Calu3 (cell line): Measurements from ENCODE around the gene SMPD3. TPM values are rescaled to one million over a fixed set of nuclear protein-coding genes. Genes with fewer than 3 reads are reported as not detected.

Experiments
- BruUV-seq: library from RNA; stranded (reverse); fragments of 400-500 nt; replicated peaks from 2 replicates; lab custom pipeline; 2021; lab: Mats Ljungman, UMichigan
- CTCF ChIA-PET: fragments of 300-600 bp; sonication (Branson Sonifier 250); formaldehyde crosslinking; loops from one replicate; lab custom pipeline; 2022; ENCODE audit warnings: antibody characterized with exemption; lab: Charles Lee
- DNase-seq: peaks from one replicate; pipeline ENCODE4 v3.0.0; 2022
- H3K27ac Mint-ChIP-seq: one replicate; pipeline ENCODE4 v1.8.0; 2022; ENCODE audit warnings: mixed read lengths; ENCODE audit not compliant: unreplicated experiment
- H3K27me3 Mint-ChIP-seq: one replicate; pipeline ENCODE4 v1.8.0; 2022; ENCODE audit warnings: mixed read lengths; ENCODE audit not compliant: unreplicated experiment
- H3K36me3 Mint-ChIP-seq: one replicate; pipeline ENCODE4 v1.8.0; 2022; ENCODE audit warnings: mild to moderate bottlenecking, moderate library complexity, mixed read lengths; ENCODE audit not compliant: insufficient read depth, unreplicated experiment
- H3K4me1 Mint-ChIP-seq: one replicate; pipeline ENCODE4 v1.8.0; 2022; ENCODE audit warnings: mild to moderate bottlenecking, low read depth, mixed read lengths; ENCODE audit not compliant: unreplicated experiment
- H3K4me3 Mint-ChIP-seq: one replicate; pipeline ENCODE4 v1.8.0; 2022; ENCODE audit warnings: mild to moderate bottlenecking, low read depth, moderate library complexity, mixed read lengths; ENCODE audit not compliant: unreplicated experiment
- H3K9me3 Mint-ChIP-seq: one replicate; pipeline ENCODE4 v1.8.0; 2022; ENCODE audit warnings: low read depth, mixed read lengths; ENCODE audit not compliant: unreplicated experiment
- intact Hi-C: fragments of 100-400 bp; cut with micrococcal nuclease; formaldehyde crosslinking; loops from one replicate; pipeline ENCODE4 v1.10.0; 2022; ENCODE audit not compliant: unreplicated experiment
- total RNA-seq: library from RNA; stranded (reverse); gene quantifications from 2 replicates; pipeline ENCODE4 v1.2.3, GENCODE V29; 2022
- TF ChIP-seq, protein P1 (sequence below): fragments of 200-600 bp; IDR thresholded peaks from one replicate; pipeline ENCODE4 v1.8.0; 2022; ENCODE audit warnings: antibody characterized with exemption; ENCODE audit not compliant: unreplicated experiment

Gene SMPD3
- total RNA-seq, 1 experiment from 2014 or later, result 0.42 TPM

DNA sequence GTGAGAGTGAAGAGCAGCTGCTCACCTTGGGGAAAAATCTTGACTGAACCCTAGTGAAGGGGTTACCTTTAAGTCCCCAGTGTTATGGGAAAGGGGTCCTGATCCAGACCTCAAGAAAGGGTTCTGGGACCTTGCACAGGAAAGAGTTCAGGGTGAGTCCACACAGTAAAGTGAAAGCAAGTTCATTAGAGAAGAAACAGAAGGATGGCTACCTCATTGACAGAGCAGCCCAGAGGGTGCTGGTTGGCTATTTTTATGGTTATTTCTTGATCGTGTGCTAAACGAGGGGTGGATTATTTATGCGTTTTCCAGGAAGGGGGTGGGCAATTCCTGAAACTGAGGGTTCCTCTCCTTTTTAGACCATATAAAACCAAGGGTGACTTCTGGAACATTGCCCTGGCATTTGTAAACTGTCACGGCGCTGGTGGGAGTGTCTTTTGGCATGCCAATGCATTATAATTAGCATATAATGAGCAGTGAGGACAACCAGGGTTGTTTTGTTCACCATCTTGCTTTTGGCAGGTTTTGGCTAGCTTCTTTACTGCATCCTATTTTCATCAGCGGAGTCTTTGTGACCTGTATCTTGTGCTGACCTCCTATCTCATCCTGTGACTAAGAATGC is 58.4 kb downstream of the SMPD3 start:
- Mint-ChIP-seq H3K27ac (no peak overlapping the region), H3K9me3 (no peaks in the 10 kb centered on the region), H3K4me3 (no peak overlapping the region), H3K36me3 (no peaks in the 10 kb centered on the region), H3K4me1 (peaks cover 16% of the 10 kb centered on the region), H3K27me3 (peaks cover 23% of the 10 kb centered on the region)
- TF ChIP-seq, protein P1, sequence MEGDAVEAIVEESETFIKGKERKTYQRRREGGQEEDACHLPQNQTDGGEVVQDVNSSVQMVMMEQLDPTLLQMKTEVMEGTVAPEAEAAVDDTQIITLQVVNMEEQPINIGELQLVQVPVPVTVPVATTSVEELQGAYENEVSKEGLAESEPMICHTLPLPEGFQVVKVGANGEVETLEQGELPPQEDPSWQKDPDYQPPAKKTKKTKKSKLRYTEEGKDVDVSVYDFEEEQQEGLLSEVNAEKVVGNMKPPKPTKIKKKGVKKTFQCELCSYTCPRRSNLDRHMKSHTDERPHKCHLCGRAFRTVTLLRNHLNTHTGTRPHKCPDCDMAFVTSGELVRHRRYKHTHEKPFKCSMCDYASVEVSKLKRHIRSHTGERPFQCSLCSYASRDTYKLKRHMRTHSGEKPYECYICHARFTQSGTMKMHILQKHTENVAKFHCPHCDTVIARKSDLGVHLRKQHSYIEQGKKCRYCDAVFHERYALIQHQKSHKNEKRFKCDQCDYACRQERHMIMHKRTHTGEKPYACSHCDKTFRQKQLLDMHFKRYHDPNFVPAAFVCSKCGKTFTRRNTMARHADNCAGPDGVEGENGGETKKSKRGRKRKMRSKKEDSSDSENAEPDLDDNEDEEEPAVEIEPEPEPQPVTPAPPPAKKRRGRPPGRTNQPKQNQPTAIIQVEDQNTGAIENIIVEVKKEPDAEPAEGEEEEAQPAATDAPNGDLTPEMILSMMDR, result no peak
- no peak for DNase-seq
- intact Hi-C loops, result no loop called here
- no TSS peak for BruUV-seq
- CTCF ChIA-PET, result no interaction called here

DNA sequence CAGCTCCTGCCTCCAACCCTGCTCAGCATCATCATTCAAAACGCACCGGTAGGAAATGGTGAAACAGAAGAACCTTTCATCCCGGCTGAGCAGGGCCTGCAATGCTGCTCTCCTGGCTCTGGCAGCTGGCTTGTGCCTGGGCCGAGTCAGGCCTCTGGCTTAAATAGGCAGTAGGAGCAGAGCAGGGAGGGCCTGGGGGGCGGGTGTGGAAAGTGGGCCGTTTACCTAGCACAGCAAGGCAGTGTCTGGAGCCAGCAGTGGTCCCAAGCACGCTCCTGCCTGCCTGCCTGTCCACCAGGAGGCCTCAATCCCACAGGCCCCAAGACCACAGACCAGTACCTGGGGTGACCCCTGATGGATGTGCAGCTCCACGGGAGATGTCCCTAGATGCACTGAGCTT is 59.3 kb downstream of the SMPD3 start:
- H3K4me3 Mint-ChIP-seq, result no peak overlapping the region
- H3K27ac Mint-ChIP-seq, result no peak overlapping the region
- no peak for DNase-seq
- H3K36me3 Mint-ChIP-seq, result no peaks in the 10 kb centered on the region
- no peaks in the 10 kb centered on the region for H3K9me3 Mint-ChIP-seq
- intact Hi-C loops, result no loop called here
- no TSS peak for BruUV-seq
- H3K27me3 Mint-ChIP-seq, result peaks cover 25% of the 10 kb centered on the region
- peaks cover 16% of the 10 kb centered on the region for H3K4me1 Mint-ChIP-seq
- CTCF ChIA-PET, result no interaction called here
- TF ChIP-seq, protein P1, result no peak

DNA sequence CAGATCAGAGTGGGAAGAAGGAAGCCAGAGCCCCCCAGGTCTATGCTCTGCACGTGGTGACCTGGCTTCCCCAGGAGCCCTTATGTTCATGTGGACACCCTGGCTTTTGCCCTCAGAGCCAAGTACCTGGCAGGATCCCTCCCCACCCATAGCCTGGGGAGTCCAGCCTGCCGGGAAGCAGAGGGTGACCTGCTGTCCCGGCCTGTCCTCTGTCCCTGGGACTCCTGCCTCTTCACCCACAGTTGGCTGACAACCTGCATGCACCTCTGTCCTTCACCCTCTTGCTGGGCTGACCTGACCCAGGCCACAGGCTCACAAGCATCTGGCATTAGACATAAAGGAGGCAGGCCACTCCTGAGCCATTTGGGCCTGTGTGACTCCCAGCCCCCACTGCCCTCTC is 60.2 kb downstream of the SMPD3 start:
- intact Hi-C loops, result no loop called here

DNA sequence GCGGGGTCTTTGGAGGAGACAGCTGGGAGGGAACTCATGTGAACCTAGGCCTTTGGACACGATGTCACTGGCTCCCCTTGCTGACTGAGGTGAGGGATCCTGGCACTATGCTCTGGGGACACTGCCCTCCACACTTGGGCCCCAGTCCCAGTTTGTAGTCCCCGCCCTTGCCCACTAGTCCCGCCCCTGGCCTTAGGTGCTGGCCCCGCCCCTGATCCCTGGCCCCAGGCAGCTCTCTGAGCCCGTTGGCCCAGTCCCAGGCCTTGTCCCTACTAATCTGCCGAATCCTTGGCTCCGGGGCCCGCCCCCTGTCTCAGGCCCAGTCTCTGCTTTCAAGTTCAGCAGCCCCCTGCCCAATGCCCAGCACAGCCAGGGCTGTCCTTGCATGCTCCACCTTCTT is 61.0 kb downstream of the SMPD3 start:
- CTCF ChIA-PET, result interaction anchor here (1.1 kb wide), 1 partner anchor 20 kb away, joined by 3 read pairs; no protein-coding TSS in a partner anchor
- TF ChIP-seq, protein P1, result no peak
- no peaks in the 10 kb centered on the region for H3K9me3 Mint-ChIP-seq
- H3K27ac Mint-ChIP-seq, result no peak overlapping the region
- BruUV-seq, result no TSS peak
- H3K36me3 Mint-ChIP-seq, result no peaks in the 10 kb centered on the region
- peaks cover 16% of the 10 kb centered on the region for H3K4me1 Mint-ChIP-seq
- intact Hi-C loops, result no loop called here
- no peak overlapping the region for H3K4me3 Mint-ChIP-seq
- no peak for DNase-seq
- H3K27me3 Mint-ChIP-seq, result peaks cover 25% of the 10 kb centered on the region

More for the DNA sequence above, 60.2 kb downstream of the SMPD3 start:
- H3K4me3 Mint-ChIP-seq, result no peak overlapping the region
- no TSS peak for BruUV-seq
- TF ChIP-seq, protein P1, result no peak
- DNase-seq, result no peak
- no peak overlapping the region for H3K27ac Mint-ChIP-seq
- peaks cover 16% of the 10 kb centered on the region for H3K4me1 Mint-ChIP-seq
- H3K9me3 Mint-ChIP-seq, result no peaks in the 10 kb centered on the region
- H3K36me3 Mint-ChIP-seq, result no peaks in the 10 kb centered on the region
- CTCF ChIA-PET, result no interaction called here
- H3K27me3 Mint-ChIP-seq, result peaks cover 25% of the 10 kb centered on the region
